ENCODE results near the gene PTPRN2.

- TF ChIP-seq CTCF (conservative IDR thresholded peaks at IDR 0.05 in 1 of 2, IDR thresholded peaks at IDR 0.05 in 1 of 2; ENCODE audit: extremely low read depth in 1 of 2, insufficient read depth in 1 of 2, low read depth in 1 of 2, low read length in 2 of 2) (no peak), EZH2 (IDR thresholded peaks at IDR 0.05; ENCODE audit: borderline replicate concordance, low read length) (no peak)
These were observed 329.1 kb downstream of the PTPRN2 start for GRCh38 chr7:158258411-158259130.

Data from mammary epithelial cell (primary cell).